Fibroblast of mammary gland (primary cell): ENCODE data around the gene PRMT2.

Experiments
- DNase-seq: peaks from one replicate; pipeline ENCODE4 v3.0.0-alpha.2; 2010; ENCODE audit warnings: low read depth
- H3K4me3 ChIP-seq: 2 replicates; pipeline ENCODE4 v1.5.1; 2011; ENCODE audit warnings: low read depth, mild to moderate bottlenecking, low read length, moderate library complexity; ENCODE audit not compliant: control insufficient read depth
- TF ChIP-seq, protein P1 (sequence below): conservative IDR thresholded peaks from 2 replicates; pipeline ENCODE4 v1.5.1; 2011; ENCODE audit warnings: low read depth, low read length, inconsistent platforms; ENCODE audit not compliant: control insufficient read depth, insufficient read depth

PRMT2 gene

DNA sequence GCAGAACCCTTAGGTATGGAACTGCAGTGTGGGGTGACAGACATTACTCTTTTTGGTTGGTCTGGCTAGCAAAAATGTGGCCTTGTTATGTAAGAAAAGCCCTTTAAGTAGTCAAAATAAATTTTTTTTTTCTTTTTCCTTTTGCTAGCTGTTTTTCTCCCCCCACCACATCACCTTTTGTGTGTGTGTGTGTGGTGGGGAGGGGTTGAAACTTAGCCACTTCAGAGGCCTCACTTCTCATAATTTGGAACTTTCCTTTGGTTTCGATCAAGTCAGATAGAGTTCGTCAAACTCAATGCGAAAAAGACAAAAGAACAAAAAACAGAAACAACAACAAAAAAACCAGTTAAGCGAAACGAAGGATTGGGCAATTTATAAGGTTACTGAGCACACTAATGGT lies 1.9 kb upstream of the PRMT2 start:
- no peak for DNase-seq
- TF ChIP-seq, protein P1, sequence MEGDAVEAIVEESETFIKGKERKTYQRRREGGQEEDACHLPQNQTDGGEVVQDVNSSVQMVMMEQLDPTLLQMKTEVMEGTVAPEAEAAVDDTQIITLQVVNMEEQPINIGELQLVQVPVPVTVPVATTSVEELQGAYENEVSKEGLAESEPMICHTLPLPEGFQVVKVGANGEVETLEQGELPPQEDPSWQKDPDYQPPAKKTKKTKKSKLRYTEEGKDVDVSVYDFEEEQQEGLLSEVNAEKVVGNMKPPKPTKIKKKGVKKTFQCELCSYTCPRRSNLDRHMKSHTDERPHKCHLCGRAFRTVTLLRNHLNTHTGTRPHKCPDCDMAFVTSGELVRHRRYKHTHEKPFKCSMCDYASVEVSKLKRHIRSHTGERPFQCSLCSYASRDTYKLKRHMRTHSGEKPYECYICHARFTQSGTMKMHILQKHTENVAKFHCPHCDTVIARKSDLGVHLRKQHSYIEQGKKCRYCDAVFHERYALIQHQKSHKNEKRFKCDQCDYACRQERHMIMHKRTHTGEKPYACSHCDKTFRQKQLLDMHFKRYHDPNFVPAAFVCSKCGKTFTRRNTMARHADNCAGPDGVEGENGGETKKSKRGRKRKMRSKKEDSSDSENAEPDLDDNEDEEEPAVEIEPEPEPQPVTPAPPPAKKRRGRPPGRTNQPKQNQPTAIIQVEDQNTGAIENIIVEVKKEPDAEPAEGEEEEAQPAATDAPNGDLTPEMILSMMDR, result no peak
- no peak overlapping the region for H3K4me3 ChIP-seq

- TF ChIP-seq, protein P1, result no peak
- H3K4me3 ChIP-seq, result no peak overlapping the region
- no peak for DNase-seq
Observed at GRCh38 chr21:46634427-46634826, 1.0 kb upstream of the PRMT2 start.

DNA sequence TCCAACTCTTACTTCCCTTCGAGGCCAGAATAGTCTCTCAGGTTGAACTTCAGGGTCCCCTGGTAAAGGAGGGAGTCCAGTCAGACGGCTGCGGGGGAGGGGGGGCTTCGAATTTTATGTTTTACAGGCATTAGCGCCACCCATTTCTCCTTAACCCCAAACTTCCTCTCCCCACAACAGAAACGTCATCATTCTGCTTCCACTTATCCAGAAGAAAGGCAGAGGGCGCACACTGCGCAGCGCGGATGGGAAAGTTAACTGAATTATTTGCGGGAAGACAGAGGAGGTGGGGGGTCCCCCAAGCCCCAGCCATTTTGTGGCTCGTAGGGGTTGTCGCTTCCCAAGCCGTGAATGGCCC lies 529 bp upstream of the PRMT2 start:
- DNase-seq, result peak; percentile 82
- TF ChIP-seq, protein P1, result no peak

DNA sequence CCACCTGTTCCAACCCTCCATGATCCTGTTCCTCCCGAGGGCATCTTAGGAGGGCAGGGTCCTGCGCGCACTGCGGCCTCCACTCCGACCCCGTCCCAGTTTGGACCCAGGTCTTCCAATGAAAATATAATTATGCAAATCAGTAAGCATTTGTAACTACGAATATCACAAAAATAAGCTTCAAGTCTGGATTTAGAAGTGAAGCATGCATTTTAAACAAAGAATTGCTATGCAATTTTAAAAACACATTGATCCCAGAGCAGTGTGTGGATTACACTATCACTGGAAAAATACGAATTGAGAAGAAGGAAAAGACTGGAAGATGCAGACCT lies 673 bp downstream of the PRMT2 start:
- DNase-seq, result no peak
- H3K4me3 ChIP-seq, result peak overlapping the region; percentile 95
- TF ChIP-seq, protein P1, result no peak

More for the DNA sequence above, 529 bp upstream of the PRMT2 start:
- H3K4me3 ChIP-seq, result peak overlapping the region; percentile 45

DNA sequence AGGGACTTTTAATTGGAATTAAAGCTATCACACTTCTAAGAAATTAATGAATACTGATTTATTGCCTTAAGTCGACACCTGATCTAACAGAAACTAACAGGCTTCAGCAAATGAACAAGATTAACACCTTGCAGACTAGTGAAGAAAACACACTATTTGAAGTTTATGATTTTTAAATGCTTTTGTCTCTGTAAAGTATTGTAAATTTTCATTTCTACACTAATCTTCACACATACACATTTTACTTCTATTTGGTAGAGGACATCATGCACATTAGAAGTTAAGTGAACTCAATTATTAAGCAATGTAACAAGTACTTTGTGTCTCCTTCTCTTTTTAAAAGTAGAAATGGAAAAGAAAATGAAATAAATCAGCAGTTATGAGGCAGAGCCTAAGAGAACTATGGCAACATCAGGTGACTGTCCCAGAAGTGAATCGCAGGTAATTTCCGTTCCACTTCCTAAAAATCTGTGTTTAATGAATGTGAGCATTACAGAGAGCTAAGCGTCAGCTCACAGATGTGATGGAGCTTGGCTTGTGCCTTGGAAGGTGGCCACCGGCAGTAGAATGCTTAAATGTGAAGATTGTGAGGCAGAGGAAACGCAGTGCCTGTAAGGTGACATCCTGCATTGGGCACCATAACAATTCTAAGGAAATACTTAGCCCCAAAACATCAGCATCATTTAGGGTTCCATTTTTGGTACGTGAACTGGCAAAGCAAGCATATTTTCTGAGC lies 1.2 kb downstream of the PRMT2 start:
- TF ChIP-seq, protein P1, result no peak
- H3K4me3 ChIP-seq, result peak overlapping the region; percentile 95
- DNase-seq, result no peak

- TF ChIP-seq, protein P1, result no peak
- peak; percentile 10 for DNase-seq
- no peak overlapping the region for H3K4me3 ChIP-seq
Observed at GRCh38 chr21:46637952-46638746, 2.7 kb downstream of the PRMT2 start.
